Measurements from ENCODE around the gene ATG4B.
"Not testable (repeated sequence)": the region's sequence is repeated elsewhere in the genome, so short reads cannot be mapped to it uniquely, and the experiment has no call there.

Gene ATG4B

GRCh38 chr2:241660593-241661213, 23.2 kb downstream of the ATG4B start:
- no peak for DNase-seq (ENCODE audit: extremely low spot score)
- CTCF ChIA-PET: no interaction called here
- TF ChIP-seq SP1 (IDR thresholded peaks at IDR 0.05) (no peak), FOXM1 (IDR thresholded peaks at IDR 0.05; ENCODE audit: borderline replicate concordance) (no peak), SUZ12 (IDR thresholded peaks at IDR 0.05) (no peak), CTBP1 (IDR thresholded peaks at IDR 0.05; ENCODE audit: borderline replicate concordance) (no peak), NFRKB (IDR thresholded peaks at IDR 0.05) (no peak), FOXA1 (IDR thresholded peaks at IDR 0.05) (no peak), LEF1 (IDR thresholded peaks at IDR 0.05; ENCODE audit: borderline replicate concordance) (no peak), ARNT (IDR thresholded peaks at IDR 0.05) (no peak), ELF4 (IDR thresholded peaks at IDR 0.05) (no peak), BHLHE40 (IDR thresholded peaks at IDR 0.05; ENCODE audit: borderline replicate concordance) (no peak), PKNOX1 (IDR thresholded peaks at IDR 0.05) (no peak)
- POLR2A ChIA-PET: no interaction called here

- DNase-seq (ENCODE audit: extremely low spot score); CTCF ChIA-PET: not testable (repeated sequence)
- POLR2A ChIA-PET: interaction anchor here (1.2 kb wide), 1 partner anchor 24 kb away, joined by 4 read pairs; the partner anchor contains the start of gene DTYMK
These were observed 25.2 kb downstream of the ATG4B start for GRCh38 chr2:241662731-241663130.

- no peak for DNase-seq (ENCODE audit: extremely low spot score)
- POLR2A ChIA-PET: no interaction called here
- TF ChIP-seq PKNOX1 (IDR thresholded peaks at IDR 0.05) (peak; percentile 82), LEF1 (IDR thresholded peaks at IDR 0.05; ENCODE audit: borderline replicate concordance) (no peak)
- CTCF ChIA-PET: no interaction called here
These were observed 28.4 kb downstream of the ATG4B start for GRCh38 chr2:241665731-241666440.

GRCh38 chr2:241666627-241667400, 29.3 kb downstream of the ATG4B start:
- DNase-seq (ENCODE audit: extremely low spot score): no peak
- ChIA-PET CTCF (no interaction called here), POLR2A (no interaction called here)
- no peak for TF ChIP-seq SUZ12 (IDR thresholded peaks at IDR 0.05)
- no peak for TF ChIP-seq FOXK2 (IDR thresholded peaks at IDR 0.05)
- no peak for TF ChIP-seq ARNT (IDR thresholded peaks at IDR 0.05)

- ChIA-PET POLR2A (no interaction called here), CTCF (interaction anchor here (0.6 kb wide), 1 partner anchor 810 kb away, joined by 4 read pairs; no protein-coding TSS in a partner anchor)
- DNase-seq (ENCODE audit: extremely low spot score): no peak
- TF ChIP-seq TARDBP (IDR thresholded peaks at IDR 0.05): no peak
- no peak for TF ChIP-seq NFRKB (IDR thresholded peaks at IDR 0.05)
- TF ChIP-seq ARNT (IDR thresholded peaks at IDR 0.05): no peak
- TF ChIP-seq ELF4 (IDR thresholded peaks at IDR 0.05): no peak
- no peak for TF ChIP-seq FOXM1 (IDR thresholded peaks at IDR 0.05; ENCODE audit: borderline replicate concordance)
- TF ChIP-seq LEF1 (IDR thresholded peaks at IDR 0.05; ENCODE audit: borderline replicate concordance): no peak
These were observed 30.9 kb downstream of the ATG4B start for GRCh38 chr2:241668354-241668753.

GRCh38 chr2:241668839-241669238, 31.3 kb downstream of the ATG4B start:
- CTCF ChIA-PET: interaction anchor here (0.6 kb wide), 1 partner anchor 811 kb away, joined by 4 read pairs; no protein-coding TSS in a partner anchor
- POLR2A ChIA-PET: no interaction called here
- TF ChIP-seq ELF4 (IDR thresholded peaks at IDR 0.05) (no peak), BHLHE40 (IDR thresholded peaks at IDR 0.05; ENCODE audit: borderline replicate concordance) (no peak), NFRKB (IDR thresholded peaks at IDR 0.05) (no peak), SUZ12 (IDR thresholded peaks at IDR 0.05) (no peak), LEF1 (IDR thresholded peaks at IDR 0.05; ENCODE audit: borderline replicate concordance) (no peak), TARDBP (IDR thresholded peaks at IDR 0.05) (no peak), SP1 (IDR thresholded peaks at IDR 0.05) (no peak), ARNT (IDR thresholded peaks at IDR 0.05) (no peak), FOXM1 (IDR thresholded peaks at IDR 0.05; ENCODE audit: borderline replicate concordance) (no peak), L3MBTL2 (conservative IDR thresholded peaks at IDR 0.05) (no peak), HDGF (IDR thresholded peaks at IDR 0.05; ENCODE audit: borderline replicate concordance) (no peak)
- no peak for DNase-seq (ENCODE audit: extremely low spot score)

- DNase-seq (ENCODE audit: extremely low spot score): no peak
- TF ChIP-seq CTBP1 (IDR thresholded peaks at IDR 0.05; ENCODE audit: borderline replicate concordance) (no peak), ZNF384 (IDR thresholded peaks at IDR 0.05) (no peak), TARDBP (IDR thresholded peaks at IDR 0.05) (no peak), SP1 (IDR thresholded peaks at IDR 0.05) (no peak), NFRKB (IDR thresholded peaks at IDR 0.05) (no peak), FOXA1 (IDR thresholded peaks at IDR 0.05) (no peak), BHLHE40 (IDR thresholded peaks at IDR 0.05; ENCODE audit: borderline replicate concordance) (no peak), LEF1 (IDR thresholded peaks at IDR 0.05; ENCODE audit: borderline replicate concordance) (no peak), PKNOX1 (IDR thresholded peaks at IDR 0.05) (no peak), FOXM1 (IDR thresholded peaks at IDR 0.05; ENCODE audit: borderline replicate concordance) (no peak), ARNT (IDR thresholded peaks at IDR 0.05) (no peak), HDGF (IDR thresholded peaks at IDR 0.05; ENCODE audit: borderline replicate concordance) (no peak), L3MBTL2 (conservative IDR thresholded peaks at IDR 0.05) (no peak), SUZ12 (IDR thresholded peaks at IDR 0.05) (no peak), FOXK2 (IDR thresholded peaks at IDR 0.05) (no peak), ELF4 (IDR thresholded peaks at IDR 0.05) (no peak)
- CTCF ChIA-PET: no interaction called here
- POLR2A ChIA-PET: interaction anchor here (1.2 to 1.5 kb wide), 4 partner anchors 9 to 18 kb away, joined by 3 to 5 read pairs (median 4); partner anchors contain the start of gene DTYMK
These were observed 33.0 kb downstream of the ATG4B start for GRCh38 chr2:241670333-241671110.

Data from HEK293T (cell line).